Measurements from ENCODE around the gene EFL1. TPM values are rescaled to one million over a fixed set of nuclear protein-coding genes. Genes with fewer than 3 reads are reported as not detected.

EFL1 gene
- total and polyA plus RNA-seq, 2 of the 4 experiments (the other 2 are of a cell fraction): 10.1 to 24.6 TPM

DNA sequence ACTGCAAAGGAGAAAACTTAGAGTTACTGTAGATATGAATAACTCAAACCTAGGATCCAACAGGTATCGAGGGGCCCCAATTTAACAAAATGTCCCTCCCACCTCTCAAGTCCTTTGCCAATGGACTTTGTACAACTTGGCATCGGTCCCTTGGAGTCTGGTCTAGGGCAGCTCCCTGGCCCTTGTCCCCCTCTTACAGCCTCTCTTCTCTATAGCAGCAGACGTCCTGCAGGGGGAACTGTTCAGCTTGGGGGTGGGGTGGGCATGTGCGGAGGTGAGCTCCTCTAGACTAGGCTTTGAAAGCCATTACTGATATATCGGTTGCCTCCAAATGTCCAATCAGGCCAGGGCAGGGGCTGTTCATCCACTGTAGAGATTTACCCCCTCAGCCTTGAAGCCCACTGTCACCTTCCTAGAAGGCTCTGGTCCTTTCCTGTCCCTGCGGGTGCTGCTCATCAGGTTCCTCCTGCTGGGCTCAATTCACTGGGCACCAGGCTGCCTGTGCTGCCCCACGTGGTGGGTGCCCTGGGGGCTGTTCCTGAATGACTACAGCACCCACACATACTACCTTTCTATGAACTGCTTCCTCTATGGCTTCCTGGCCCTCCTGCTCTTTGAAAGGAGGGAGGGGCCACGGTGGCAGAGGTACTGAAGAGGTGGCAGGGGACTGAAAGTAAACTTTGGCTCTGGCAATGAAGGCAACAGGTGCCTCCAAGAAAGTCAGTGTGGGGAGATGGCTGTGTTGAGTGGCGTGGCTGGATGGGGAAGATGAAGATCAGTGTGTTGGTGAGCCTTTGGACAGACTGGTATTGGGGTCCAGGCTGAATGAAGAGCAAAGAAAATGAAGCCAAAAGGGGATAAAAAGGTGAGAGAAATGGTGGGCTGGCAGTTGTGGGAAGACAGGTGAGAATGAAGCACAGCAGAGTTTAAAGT, 137.9 kb downstream of the EFL1 start:
- H3K4ac ChIP-seq (ENCODE audit: low read depth, low read length): peak overlapping the region; percentile 85
- intact Hi-C loops (cut with micrococcal nuclease): no loop called here
- H3K56ac ChIP-seq (ENCODE audit: extremely low read depth, insufficient read depth, low read length): no peak overlapping the region
- peak overlapping the region; percentile 14 for H2AFZ ChIP-seq (replicated peaks; ENCODE audit: low read length, poor library complexity)
- no peaks in the 10 kb centered on the region for H3K9me3 ChIP-seq (ENCODE audit: control insufficient read depth, insufficient read depth, low read length)
- peak overlapping the region; percentile 44; the same call in 1 of the 2 replicates for H3K14ac ChIP-seq (replicated peaks; ENCODE audit: low read depth, low read length)
- H3K36me3 ChIP-seq (ENCODE audit: control insufficient read depth, insufficient read depth, low read length): no peaks in the 10 kb centered on the region
- H2BK15ac ChIP-seq (ENCODE audit: low read depth, low read length): peak overlapping the region; percentile 99; the same call in 2 of the 3 replicates
- in situ Hi-C loops (cut with MboI; ENCODE audit: low sequenced_read_pairs): no loop called here
- H3K27ac ChIP-seq (ENCODE audit: insufficient read depth, low read length): no peak overlapping the region
- no TSS peak for BruUV-seq (replicated peaks)
- ChIA-PET POLR2A (ENCODE audit: unreplicated experiment) (no interaction called here), CTCF (no interaction called here)
- no peak overlapping the region for H3K23ac ChIP-seq (ENCODE audit: low read depth, low read length)
- H3K4me2 ChIP-seq (ENCODE audit: low read depth, low read length): no peak overlapping the region
- H3K9me1 ChIP-seq (ENCODE audit: insufficient read depth, low read length): peaks cover 13% of the 10 kb centered on the region
- peaks cover 12% of the 10 kb centered on the region for H3K4me1 ChIP-seq (ENCODE audit: control insufficient read depth, insufficient read depth, low read length)
- H2AK9ac ChIP-seq (replicated peaks; ENCODE audit: low read depth, low read length, poor library complexity): no peak overlapping the region
- H4K8ac ChIP-seq (ENCODE audit: low read depth in 2 of 2, low read length in 2 of 2): peak overlapping the region in 1 of 2 experiments; percentile 2; a peak in 1 of 4 replicates
- dilution Hi-C loops (cut with HindIII; ENCODE audit: low sequenced_read_pairs, unreplicated experiment): no loop called here
- ATAC-seq (ENCODE audit: low read depth): no peak
- no peaks in the 10 kb centered on the region for H4K20me1 ChIP-seq (ENCODE audit: insufficient read depth, low read length)
- H3K27me3 ChIP-seq (ENCODE audit: control insufficient read depth, insufficient read depth, low read length): no peaks in the 10 kb centered on the region
- H4K91ac ChIP-seq (ENCODE audit: insufficient read depth, low read depth, low read length): peak overlapping the region; percentile 89
- 100% methylated on average over 1 of the region's 9 CpGs; no CpG with 5 or more reads in 1 of the 2 experiments for WGBS, 2 experiments (ENCODE audit: extremely low coverage in 2 of 2, insufficient read length in 1 of 2)
- no peak overlapping the region for H2BK5ac ChIP-seq (ENCODE audit: low read depth, low read length, poor library complexity, severe bottlenecking)
- H2BK120ac ChIP-seq (ENCODE audit: low read depth, low read length): peak overlapping the region; percentile 72
- no peak for DNase-seq
- peaks cover 5 to 23% of the 10 kb centered on the region in 2 experiments; a peak in 3 of 4 replicates for H3K79me1 ChIP-seq (ENCODE audit: low read depth in 1 of 2, low read length in 2 of 2)
- peak overlapping the region; percentile 75; the same call in 1 of the 2 replicates for H2AK5ac ChIP-seq (ENCODE audit: low read depth, low read length)
- peak overlapping the region; percentile 73; the same call in 1 of the 2 replicates for H2BK20ac ChIP-seq (ENCODE audit: low read depth, low read length)
- H4K5ac ChIP-seq (ENCODE audit: low read depth, low read length): no peak overlapping the region
- H3K18ac ChIP-seq (ENCODE audit: low read depth, low read length): peak overlapping the region; percentile 91; the same call in 1 of the 2 replicates
- H3K9ac ChIP-seq (ENCODE audit: low read depth, low read length): no peak overlapping the region
- H3K4me3 ChIP-seq (ENCODE audit: insufficient read depth, low read depth, low read length): no peak overlapping the region
- no peak for TF ChIP-seq RAD21 (IDR thresholded peaks at IDR 0.05; ENCODE audit: low read length)
- TF ChIP-seq, protein P1, sequence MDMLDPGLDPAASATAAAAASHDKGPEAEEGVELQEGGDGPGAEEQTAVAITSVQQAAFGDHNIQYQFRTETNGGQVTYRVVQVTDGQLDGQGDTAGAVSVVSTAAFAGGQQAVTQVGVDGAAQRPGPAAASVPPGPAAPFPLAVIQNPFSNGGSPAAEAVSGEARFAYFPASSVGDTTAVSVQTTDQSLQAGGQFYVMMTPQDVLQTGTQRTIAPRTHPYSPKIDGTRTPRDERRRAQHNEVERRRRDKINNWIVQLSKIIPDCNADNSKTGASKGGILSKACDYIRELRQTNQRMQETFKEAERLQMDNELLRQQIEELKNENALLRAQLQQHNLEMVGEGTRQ (IDR thresholded peaks at IDR 0.05; ENCODE audit: low read depth, low read length): no peak
- no peak for TF ChIP-seq NFE2L2 (IDR thresholded peaks at IDR 0.05; ENCODE audit: low read depth, low read length)
- no peak for TF ChIP-seq MXI1 (IDR thresholded peaks at IDR 0.05; ENCODE audit: borderline replicate concordance, low read depth, low read length)
- TF ChIP-seq SMC3 (IDR thresholded peaks at IDR 0.05; ENCODE audit: low read depth, low read length): no peak
- TF ChIP-seq RFX5 (IDR thresholded peaks at IDR 0.05; ENCODE audit: low read depth, low read length): no peak
- TF ChIP-seq, protein P2, sequence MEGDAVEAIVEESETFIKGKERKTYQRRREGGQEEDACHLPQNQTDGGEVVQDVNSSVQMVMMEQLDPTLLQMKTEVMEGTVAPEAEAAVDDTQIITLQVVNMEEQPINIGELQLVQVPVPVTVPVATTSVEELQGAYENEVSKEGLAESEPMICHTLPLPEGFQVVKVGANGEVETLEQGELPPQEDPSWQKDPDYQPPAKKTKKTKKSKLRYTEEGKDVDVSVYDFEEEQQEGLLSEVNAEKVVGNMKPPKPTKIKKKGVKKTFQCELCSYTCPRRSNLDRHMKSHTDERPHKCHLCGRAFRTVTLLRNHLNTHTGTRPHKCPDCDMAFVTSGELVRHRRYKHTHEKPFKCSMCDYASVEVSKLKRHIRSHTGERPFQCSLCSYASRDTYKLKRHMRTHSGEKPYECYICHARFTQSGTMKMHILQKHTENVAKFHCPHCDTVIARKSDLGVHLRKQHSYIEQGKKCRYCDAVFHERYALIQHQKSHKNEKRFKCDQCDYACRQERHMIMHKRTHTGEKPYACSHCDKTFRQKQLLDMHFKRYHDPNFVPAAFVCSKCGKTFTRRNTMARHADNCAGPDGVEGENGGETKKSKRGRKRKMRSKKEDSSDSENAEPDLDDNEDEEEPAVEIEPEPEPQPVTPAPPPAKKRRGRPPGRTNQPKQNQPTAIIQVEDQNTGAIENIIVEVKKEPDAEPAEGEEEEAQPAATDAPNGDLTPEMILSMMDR (conservative IDR thresholded peaks at IDR 0.05; ENCODE audit: low read depth, low read length): no peak
- no peak for TF ChIP-seq MAZ (IDR thresholded peaks at IDR 0.05; ENCODE audit: borderline replicate concordance, low read depth, low read length)
- TF ChIP-seq RCOR1 (IDR thresholded peaks at IDR 0.05; ENCODE audit: insufficient replicate concordance, low read length): no peak
- TF ChIP-seq FOS (IDR thresholded peaks at IDR 0.05; ENCODE audit: low read depth, low read length): no peak
- TF ChIP-seq BHLHE40 (IDR thresholded peaks at IDR 0.05; ENCODE audit: low read depth, low read length): no peak
- TF ChIP-seq POLR2A (IDR thresholded peaks at IDR 0.05; ENCODE audit: low read depth, low read length): no peak
- no peak for TF ChIP-seq CEBPB (IDR thresholded peaks at IDR 0.05; ENCODE audit: low read depth, low read length)
- no peak for TF ChIP-seq CHD1 (IDR thresholded peaks at IDR 0.05; ENCODE audit: low read depth, low read length)
